LNCAP (cell line): ENCODE data around the gene TEAD1.

Experiments
- TF ChIP-seq, protein P1 (sequence below): fragments of 450-650 bp; IDR thresholded peaks from 2 replicates; pipeline ENCODE4 v1.5.1; 2017; ENCODE audit warnings: mild to moderate bottlenecking

TEAD1 gene

GRCh38 chr11:12768726-12769673 is 94.8 kb downstream of the TEAD1 start:
- TF ChIP-seq, protein P1, sequence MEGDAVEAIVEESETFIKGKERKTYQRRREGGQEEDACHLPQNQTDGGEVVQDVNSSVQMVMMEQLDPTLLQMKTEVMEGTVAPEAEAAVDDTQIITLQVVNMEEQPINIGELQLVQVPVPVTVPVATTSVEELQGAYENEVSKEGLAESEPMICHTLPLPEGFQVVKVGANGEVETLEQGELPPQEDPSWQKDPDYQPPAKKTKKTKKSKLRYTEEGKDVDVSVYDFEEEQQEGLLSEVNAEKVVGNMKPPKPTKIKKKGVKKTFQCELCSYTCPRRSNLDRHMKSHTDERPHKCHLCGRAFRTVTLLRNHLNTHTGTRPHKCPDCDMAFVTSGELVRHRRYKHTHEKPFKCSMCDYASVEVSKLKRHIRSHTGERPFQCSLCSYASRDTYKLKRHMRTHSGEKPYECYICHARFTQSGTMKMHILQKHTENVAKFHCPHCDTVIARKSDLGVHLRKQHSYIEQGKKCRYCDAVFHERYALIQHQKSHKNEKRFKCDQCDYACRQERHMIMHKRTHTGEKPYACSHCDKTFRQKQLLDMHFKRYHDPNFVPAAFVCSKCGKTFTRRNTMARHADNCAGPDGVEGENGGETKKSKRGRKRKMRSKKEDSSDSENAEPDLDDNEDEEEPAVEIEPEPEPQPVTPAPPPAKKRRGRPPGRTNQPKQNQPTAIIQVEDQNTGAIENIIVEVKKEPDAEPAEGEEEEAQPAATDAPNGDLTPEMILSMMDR = no peak

DNA sequence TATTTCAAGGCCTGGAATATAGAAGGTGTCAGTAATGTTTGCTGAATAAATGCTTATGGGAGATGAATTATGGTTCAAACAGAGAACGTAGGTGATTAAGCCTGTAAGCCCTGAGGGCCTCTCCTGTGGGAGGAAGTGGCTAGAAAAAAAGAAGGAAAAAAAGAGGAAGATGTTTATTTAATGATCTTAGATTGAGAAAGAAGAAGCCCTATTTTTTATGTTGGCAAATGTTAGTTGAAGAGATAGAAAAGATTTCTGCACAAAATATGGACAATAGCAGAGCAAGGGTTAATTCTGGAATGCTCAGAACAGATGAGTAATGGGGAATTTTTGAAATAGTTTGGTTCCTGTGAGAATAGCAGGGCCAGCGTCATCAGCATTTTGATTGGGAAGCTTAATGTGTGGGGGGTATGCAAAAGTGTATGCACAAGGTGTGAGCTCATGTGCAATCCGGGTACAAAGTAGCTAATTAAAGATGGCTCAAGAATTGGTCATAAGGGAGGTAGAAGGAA is 95.7 kb downstream of the TEAD1 start:
- TF ChIP-seq, protein P1 = no peak

DNA sequence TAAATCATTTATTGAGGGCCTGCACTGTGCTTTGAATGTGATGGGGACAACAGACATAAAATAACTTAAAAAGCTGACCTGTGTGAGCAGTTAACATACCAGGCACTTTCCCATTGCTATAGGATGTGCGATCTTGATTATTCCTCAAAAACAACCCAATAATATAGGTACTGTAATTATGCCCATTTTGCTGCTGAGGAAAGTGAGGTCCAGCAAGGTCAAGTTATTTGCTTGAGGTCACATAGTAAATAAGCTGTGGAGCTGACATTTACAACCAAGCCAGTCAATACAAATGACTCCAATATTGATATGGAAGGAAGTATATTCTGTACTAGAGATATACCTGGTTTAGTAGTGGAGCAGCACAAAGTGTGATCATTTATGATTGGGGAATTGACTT is 96.2 kb downstream of the TEAD1 start:
- TF ChIP-seq, protein P1 = no peak

- TF ChIP-seq, protein P1 = no peak
These were observed 96.9 kb downstream of the TEAD1 start for GRCh38 chr11:12770966-12771597.

- TF ChIP-seq, protein P1 = no peak
These were observed 97.7 kb downstream of the TEAD1 start for GRCh38 chr11:12771875-12772274.

DNA sequence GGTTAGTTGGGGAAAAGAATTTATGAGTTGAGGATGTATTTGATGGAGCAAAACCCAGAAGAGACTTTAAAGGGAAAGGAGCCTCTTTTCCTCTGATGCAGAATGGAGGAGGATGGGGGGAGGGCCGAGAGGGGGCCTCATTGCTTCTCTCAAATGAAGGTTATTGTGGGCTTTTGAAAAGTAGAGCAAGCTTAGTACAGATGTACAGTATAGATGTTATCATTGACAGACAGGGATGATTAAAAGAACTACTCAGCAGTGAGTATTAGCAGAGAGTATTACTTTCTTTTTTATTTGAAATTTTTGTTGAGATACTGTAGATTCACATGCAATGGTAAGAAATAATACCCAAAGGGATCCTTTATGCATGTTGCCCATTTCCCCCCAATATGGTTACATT is 98.1 kb downstream of the TEAD1 start:
- TF ChIP-seq, protein P1 = no peak

- TF ChIP-seq, protein P1 = no peak
These were observed 99.4 kb downstream of the TEAD1 start for GRCh38 chr11:12773591-12773990.
